Measurements from ENCODE around the gene NOC3L. TPM values are rescaled to one million over a fixed set of nuclear protein-coding genes. Genes with fewer than 3 reads are reported as not detected.

Gene NOC3L
- total and polyA plus RNA-seq, 2 of the 4 experiments (the other 2 are of a cell fraction), result 11.9 to 26.5 TPM

DNA sequence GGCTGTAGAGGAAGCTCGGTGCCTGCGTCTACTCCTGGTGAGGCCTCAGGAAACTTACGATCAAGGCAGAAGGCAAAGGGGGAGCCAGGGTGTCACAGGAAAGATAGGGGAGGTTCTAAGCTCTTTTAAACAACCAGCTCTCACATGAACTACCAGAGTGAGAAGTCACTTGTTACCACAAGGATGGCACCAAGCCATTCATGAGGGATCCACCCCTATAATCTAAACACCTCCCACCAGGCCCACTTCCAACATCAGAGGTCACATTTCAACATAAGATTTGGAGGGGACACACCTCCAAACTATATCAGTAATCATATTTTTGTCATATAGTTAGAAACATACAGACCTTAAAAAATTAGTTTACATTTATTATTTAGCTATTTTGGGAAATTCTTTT lies 9.4 kb downstream of the NOC3L start:
- no TSS peak for BruUV-seq (replicated peaks)
- Histone ChIP-seq H2BK20ac (ENCODE audit: low read depth, low read length) (no peak overlapping the region), H3K27me3 (ENCODE audit: control insufficient read depth, insufficient read depth, low read length) (no peaks in the 10 kb centered on the region), H3K56ac (ENCODE audit: extremely low read depth, insufficient read depth, low read length) (no peak overlapping the region), H2AK5ac (ENCODE audit: low read depth, low read length) (no peak overlapping the region), H3K9me3 (ENCODE audit: control insufficient read depth, insufficient read depth, low read length) (no peaks in the 10 kb centered on the region), H3K4me1 (ENCODE audit: control insufficient read depth, insufficient read depth, low read length) (no peaks in the 10 kb centered on the region), H2BK15ac (ENCODE audit: low read depth, low read length) (no peak overlapping the region), H3K23ac (ENCODE audit: low read depth, low read length) (no peak overlapping the region), H2AK9ac (replicated peaks; ENCODE audit: low read depth, low read length, poor library complexity) (no peak overlapping the region), H3K4me2 (ENCODE audit: low read depth, low read length) (no peak overlapping the region), H3K79me1 (ENCODE audit: low read depth in 1 of 2, low read length in 2 of 2) (peaks cover 4 to 7% of the 10 kb centered on the region in 2 experiments; a peak in 1 of 4 replicates), H4K5ac (ENCODE audit: low read depth, low read length) (no peak overlapping the region), H4K20me1 (ENCODE audit: insufficient read depth, low read length) (peaks cover 4% of the 10 kb centered on the region; the same call in 1 of the 2 replicates), H2BK120ac (ENCODE audit: low read depth, low read length) (no peak overlapping the region), H3K4me3 (ENCODE audit: insufficient read depth, low read depth, low read length) (no peak overlapping the region), H3K4ac (ENCODE audit: low read depth, low read length) (no peak overlapping the region), H3K36me3 (ENCODE audit: control insufficient read depth, insufficient read depth, low read length) (peaks cover 20% of the 10 kb centered on the region), H3K27ac (ENCODE audit: insufficient read depth, low read length) (no peak overlapping the region), H3K14ac (replicated peaks; ENCODE audit: low read depth, low read length) (no peak overlapping the region), H4K8ac (ENCODE audit: low read depth in 2 of 2, low read length in 2 of 2) (no peak overlapping the region), H2BK5ac (ENCODE audit: low read depth, low read length, poor library complexity, severe bottlenecking) (no peak overlapping the region), H3K9me1 (ENCODE audit: insufficient read depth, low read length) (no peaks in the 10 kb centered on the region; the same call in 1 of the 2 replicates), H2AFZ (replicated peaks; ENCODE audit: low read length, poor library complexity) (no peak overlapping the region), H3K9ac (ENCODE audit: low read depth, low read length) (no peak overlapping the region), H4K91ac (ENCODE audit: insufficient read depth, low read depth, low read length) (no peak overlapping the region), H3K18ac (ENCODE audit: low read depth, low read length) (no peak overlapping the region)
- TF ChIP-seq NFE2L2 (IDR thresholded peaks at IDR 0.05; ENCODE audit: low read depth, low read length), result no peak
- no peak for TF ChIP-seq MXI1 (IDR thresholded peaks at IDR 0.05; ENCODE audit: borderline replicate concordance, low read depth, low read length)
- no peak for TF ChIP-seq CEBPB (IDR thresholded peaks at IDR 0.05; ENCODE audit: low read depth, low read length)
- TF ChIP-seq SMC3 (IDR thresholded peaks at IDR 0.05; ENCODE audit: low read depth, low read length), result no peak
- TF ChIP-seq RCOR1 (IDR thresholded peaks at IDR 0.05; ENCODE audit: insufficient replicate concordance, low read length), result no peak
- no peak for TF ChIP-seq CHD1 (IDR thresholded peaks at IDR 0.05; ENCODE audit: low read depth, low read length)
- no peak for TF ChIP-seq BHLHE40 (IDR thresholded peaks at IDR 0.05; ENCODE audit: low read depth, low read length)
- TF ChIP-seq RAD21 (IDR thresholded peaks at IDR 0.05; ENCODE audit: low read length), result no peak
- dilution Hi-C loops (cut with HindIII; ENCODE audit: low sequenced_read_pairs, unreplicated experiment) (no loop called here), in situ Hi-C loops (cut with MboI; ENCODE audit: low sequenced_read_pairs) (no loop called here), intact Hi-C loops (cut with micrococcal nuclease) (no loop called here)
- ChIA-PET POLR2A (ENCODE audit: unreplicated experiment) (no interaction called here), CTCF (interaction anchor here (0.7 kb wide), 1 partner anchor 160 kb away, joined by 3 read pairs; no protein-coding TSS in a partner anchor)
- no peak for DNase-seq
- WGBS, 2 experiments (ENCODE audit: extremely low coverage in 2 of 2, insufficient read length in 1 of 2), result 83% methylated on average over 2 of the region's 3 CpGs; no CpG with 5 or more reads in 1 of the 2 experiments
- ATAC-seq (ENCODE audit: low read depth), result no peak
